ENCODE results near the gene SH3PXD2A.

The SH3PXD2A gene

DNA sequence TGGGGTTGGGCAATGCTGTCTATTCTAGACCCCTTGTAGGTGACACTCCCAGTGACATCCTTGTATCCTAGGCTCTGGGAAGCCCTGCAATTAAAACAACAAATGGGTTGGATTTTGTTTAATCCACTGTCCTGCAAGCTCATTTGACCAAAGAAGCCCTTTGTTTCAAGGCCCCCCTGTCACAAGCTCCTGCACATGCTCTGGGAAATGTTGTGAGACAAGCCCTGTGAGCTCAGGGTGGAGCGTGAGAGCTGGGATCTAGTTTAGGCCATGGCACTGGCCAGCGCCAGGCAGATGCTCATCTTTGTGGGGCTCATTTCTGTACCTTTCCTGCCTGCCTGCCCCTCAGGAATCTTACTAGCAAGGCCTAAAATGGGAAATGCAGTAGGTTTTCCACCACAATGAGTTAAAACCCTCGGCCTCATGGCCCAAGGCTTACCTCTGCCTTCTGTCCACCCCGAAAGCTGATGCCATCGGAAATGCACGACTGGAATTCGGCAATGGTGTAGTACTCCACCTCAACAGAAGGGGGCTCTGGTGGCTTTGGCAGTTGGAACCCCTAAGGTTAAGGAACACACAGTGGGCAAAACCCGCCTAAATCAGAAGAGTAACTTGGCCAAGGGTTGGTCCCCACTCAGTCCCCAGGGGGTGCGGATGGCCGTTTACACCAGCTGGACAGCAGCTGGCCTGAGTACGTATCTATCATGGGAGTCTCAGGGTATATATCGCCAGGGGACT is 249.8 kb downstream of the SH3PXD2A start:
- H3K4me1 ChIP-seq (ENCODE audit: low read depth, poor library complexity, severe bottlenecking) = no peaks in the 10 kb centered on the region
- no peak overlapping the region for H3K4me3 ChIP-seq (IDR thresholded peaks at IDR 0.05; ENCODE audit: insufficient read depth, low read depth, low read length)
- H3K9ac ChIP-seq = no peak overlapping the region
- no peaks in the 10 kb centered on the region for H3K27me3 ChIP-seq (ENCODE audit: insufficient read depth, low read depth)
- H3K4me2 ChIP-seq = no peak overlapping the region
- H4K20me1 ChIP-seq (ENCODE audit: insufficient read depth) = no peaks in the 10 kb centered on the region
- no peak overlapping the region for H2AFZ ChIP-seq (ENCODE audit: low read depth)
- H3K79me2 ChIP-seq (ENCODE audit: insufficient read depth, low read depth) = no peaks in the 10 kb centered on the region
- TF ChIP-seq, protein P1, sequence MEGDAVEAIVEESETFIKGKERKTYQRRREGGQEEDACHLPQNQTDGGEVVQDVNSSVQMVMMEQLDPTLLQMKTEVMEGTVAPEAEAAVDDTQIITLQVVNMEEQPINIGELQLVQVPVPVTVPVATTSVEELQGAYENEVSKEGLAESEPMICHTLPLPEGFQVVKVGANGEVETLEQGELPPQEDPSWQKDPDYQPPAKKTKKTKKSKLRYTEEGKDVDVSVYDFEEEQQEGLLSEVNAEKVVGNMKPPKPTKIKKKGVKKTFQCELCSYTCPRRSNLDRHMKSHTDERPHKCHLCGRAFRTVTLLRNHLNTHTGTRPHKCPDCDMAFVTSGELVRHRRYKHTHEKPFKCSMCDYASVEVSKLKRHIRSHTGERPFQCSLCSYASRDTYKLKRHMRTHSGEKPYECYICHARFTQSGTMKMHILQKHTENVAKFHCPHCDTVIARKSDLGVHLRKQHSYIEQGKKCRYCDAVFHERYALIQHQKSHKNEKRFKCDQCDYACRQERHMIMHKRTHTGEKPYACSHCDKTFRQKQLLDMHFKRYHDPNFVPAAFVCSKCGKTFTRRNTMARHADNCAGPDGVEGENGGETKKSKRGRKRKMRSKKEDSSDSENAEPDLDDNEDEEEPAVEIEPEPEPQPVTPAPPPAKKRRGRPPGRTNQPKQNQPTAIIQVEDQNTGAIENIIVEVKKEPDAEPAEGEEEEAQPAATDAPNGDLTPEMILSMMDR (conservative IDR thresholded peaks at IDR 0.05; ENCODE audit: low read depth, low read length) = peak; percentile 87
- no peaks in the 10 kb centered on the region for H3K36me3 ChIP-seq (ENCODE audit: insufficient read depth)
- no peak overlapping the region for H3K27ac ChIP-seq

- Histone ChIP-seq H4K20me1 (ENCODE audit: insufficient read depth) (no peaks in the 10 kb centered on the region), H3K36me3 (ENCODE audit: insufficient read depth) (no peaks in the 10 kb centered on the region), H3K27me3 (ENCODE audit: insufficient read depth, low read depth) (no peaks in the 10 kb centered on the region), H3K4me2 (no peak overlapping the region), H3K27ac (no peak overlapping the region), H3K4me1 (ENCODE audit: low read depth, poor library complexity, severe bottlenecking) (no peaks in the 10 kb centered on the region), H3K9ac (no peak overlapping the region), H2AFZ (ENCODE audit: low read depth) (no peak overlapping the region), H3K4me3 (IDR thresholded peaks at IDR 0.05; ENCODE audit: insufficient read depth, low read depth, low read length) (no peak overlapping the region), H3K79me2 (ENCODE audit: insufficient read depth, low read depth) (no peaks in the 10 kb centered on the region)
- TF ChIP-seq, protein P1 (conservative IDR thresholded peaks at IDR 0.05; ENCODE audit: low read depth, low read length) = no peak
Measured at GRCh38 chr10:103603382-103603781, 252.0 kb downstream of the SH3PXD2A start.

DNA sequence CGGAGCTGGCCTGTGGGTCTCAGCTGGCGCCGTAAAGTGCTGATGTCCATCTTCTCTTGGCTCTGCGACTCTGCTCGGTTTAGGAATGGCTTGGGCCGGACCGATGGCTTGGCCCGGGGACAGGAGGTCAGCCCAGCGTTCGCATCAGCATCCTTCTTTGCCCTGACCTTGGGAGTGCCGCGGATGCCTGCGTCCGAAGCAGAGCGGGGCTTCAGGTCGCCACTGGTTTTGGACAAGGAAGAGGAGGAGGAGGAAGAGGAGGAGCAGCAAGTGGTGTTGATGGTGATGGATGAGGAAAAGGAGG is 252.6 kb downstream of the SH3PXD2A start:
- Histone ChIP-seq H3K4me3 (IDR thresholded peaks at IDR 0.05; ENCODE audit: insufficient read depth, low read depth, low read length) (no peak overlapping the region), H3K27ac (no peak overlapping the region), H3K9ac (no peak overlapping the region), H3K4me1 (ENCODE audit: low read depth, poor library complexity, severe bottlenecking) (no peaks in the 10 kb centered on the region), H2AFZ (ENCODE audit: low read depth) (no peak overlapping the region), H3K27me3 (ENCODE audit: insufficient read depth, low read depth) (no peaks in the 10 kb centered on the region), H3K79me2 (ENCODE audit: insufficient read depth, low read depth) (no peaks in the 10 kb centered on the region), H3K36me3 (ENCODE audit: insufficient read depth) (no peaks in the 10 kb centered on the region), H4K20me1 (ENCODE audit: insufficient read depth) (no peaks in the 10 kb centered on the region), H3K4me2 (no peak overlapping the region)
- TF ChIP-seq, protein P1 (conservative IDR thresholded peaks at IDR 0.05; ENCODE audit: low read depth, low read length) = no peak

DNA sequence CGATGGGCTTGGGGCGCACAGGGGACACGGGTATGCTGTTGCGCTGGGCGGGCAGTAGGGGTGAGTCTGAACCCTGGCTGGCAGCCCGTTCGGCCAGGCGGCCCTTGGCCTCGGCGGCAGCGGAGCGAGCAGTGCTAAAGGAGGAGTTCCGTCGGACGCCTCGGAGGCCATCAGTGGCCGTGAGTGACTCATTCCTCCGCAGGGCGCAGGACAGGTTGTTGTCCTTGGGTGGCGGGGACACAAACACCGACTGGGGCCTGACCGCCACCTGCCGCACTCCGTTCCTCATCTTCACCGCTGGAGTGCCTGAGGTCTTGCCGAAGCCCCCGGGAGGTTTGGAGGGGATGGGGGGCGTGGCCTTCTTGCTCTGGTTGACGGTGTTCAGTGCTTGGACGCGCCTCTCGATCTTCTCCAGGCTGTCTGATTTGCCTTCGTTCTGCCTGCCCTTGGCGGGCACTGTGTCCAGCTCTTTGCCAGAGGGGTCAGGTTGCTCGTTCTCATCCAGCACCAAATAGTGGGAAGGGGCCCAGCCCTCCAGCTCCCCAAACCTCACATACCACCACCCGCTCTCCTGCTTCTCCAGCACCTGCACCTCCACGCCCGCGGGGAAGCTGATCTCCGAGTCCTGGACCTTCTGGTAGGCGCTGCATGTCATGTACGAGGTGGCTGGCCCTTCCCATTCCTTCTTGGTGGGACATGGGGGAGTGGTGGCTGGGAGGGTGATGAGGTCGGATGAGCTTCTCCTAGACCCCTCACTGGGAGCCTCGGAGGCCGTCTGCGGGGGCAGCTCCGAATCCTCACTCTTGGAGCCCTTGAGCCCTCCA is 253.1 kb downstream of the SH3PXD2A start:
- Histone ChIP-seq H3K4me1 (ENCODE audit: low read depth, poor library complexity, severe bottlenecking) (no peaks in the 10 kb centered on the region), H2AFZ (ENCODE audit: low read depth) (no peak overlapping the region), H3K4me2 (no peak overlapping the region), H3K27ac (no peak overlapping the region), H3K36me3 (ENCODE audit: insufficient read depth) (no peaks in the 10 kb centered on the region), H3K4me3 (IDR thresholded peaks at IDR 0.05; ENCODE audit: insufficient read depth, low read depth, low read length) (no peak overlapping the region), H3K9ac (no peak overlapping the region), H4K20me1 (ENCODE audit: insufficient read depth) (no peaks in the 10 kb centered on the region), H3K27me3 (ENCODE audit: insufficient read depth, low read depth) (no peaks in the 10 kb centered on the region), H3K79me2 (ENCODE audit: insufficient read depth, low read depth) (no peaks in the 10 kb centered on the region)
- TF ChIP-seq, protein P1 (conservative IDR thresholded peaks at IDR 0.05; ENCODE audit: low read depth, low read length) = no peak

All from KMS-11 (cell line).